SK-N-MC (cell line): Measurements from ENCODE around the gene MYADML2.

ENCODE experiments used
- EZH2 ChIP-seq: fragments of 200-600 bp; sonication (generic); IDR thresholded peaks from one replicate; pipeline ENCODE4 v1.6.1; 2017; ENCODE audit warnings: antibody characterized with exemption
- POLR2AphosphoS5 ChIP-seq: IDR thresholded peaks from 2 replicates; pipeline ENCODE4 v1.6.1; 2012; ENCODE audit warnings: mild to moderate bottlenecking, low read depth, low read length, borderline replicate concordance

GRCh38 chr17:81907219-81908145 is 39.6 kb downstream of the MYADML2 start:
- TF ChIP-seq POLR2AphosphoS5 (no peak), EZH2 (no peak)
